ENCODE measurements around the gene UNC45A.

UNC45A gene

DNA sequence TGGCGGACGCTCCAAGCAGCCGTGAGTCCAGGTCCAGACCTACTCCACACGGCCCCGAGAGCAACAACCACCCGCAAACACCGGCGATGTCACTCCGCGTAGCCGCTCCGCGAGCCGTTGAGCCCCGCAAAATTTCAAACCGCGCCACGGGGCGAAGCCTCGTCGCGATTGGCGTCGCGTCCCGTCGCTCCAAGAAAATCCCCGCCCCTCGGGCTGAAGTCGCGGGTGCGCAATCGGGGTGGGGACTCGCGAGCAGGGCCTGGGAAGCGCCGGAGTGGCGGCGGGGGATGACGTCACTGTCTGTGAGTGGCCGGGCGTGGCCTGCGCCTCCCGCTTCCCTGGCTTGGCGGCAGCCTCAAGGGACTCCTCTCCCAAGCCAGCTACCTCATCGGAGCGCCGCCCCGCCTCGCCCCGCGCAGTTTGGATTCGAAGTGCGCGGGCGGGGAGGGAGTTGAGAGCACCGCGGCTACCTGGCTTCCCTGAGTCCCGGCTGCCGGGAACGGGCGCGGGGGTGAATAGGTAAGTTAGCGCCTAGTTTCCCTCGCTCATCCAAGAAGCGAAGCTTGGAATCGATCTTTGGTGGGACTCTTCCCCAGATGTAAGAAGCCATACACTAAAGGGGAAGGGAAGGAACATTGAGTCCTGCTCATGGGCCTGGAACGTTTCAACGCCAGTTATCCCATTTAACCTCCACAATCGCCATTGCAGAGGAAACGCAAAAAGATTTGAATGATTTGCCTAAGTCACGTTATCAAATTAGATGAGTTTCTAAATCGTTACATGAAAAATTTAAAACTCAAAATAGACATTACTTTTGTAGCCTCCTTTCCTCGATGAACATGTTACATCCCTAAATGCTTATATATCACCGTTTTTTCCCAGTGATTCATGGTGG is 59.6 kb downstream of the UNC45A start, which contains the start of gene PRC1:
PRC1 (minus strand) TSS at position 119 of the 895 bp plus-strand sequence; CDS start at position 1, 118 bp downstream.
- in situ Hi-C loops (cut with HindIII; ENCODE audit: low sequenced_read_pairs), result no loop called here

DNA sequence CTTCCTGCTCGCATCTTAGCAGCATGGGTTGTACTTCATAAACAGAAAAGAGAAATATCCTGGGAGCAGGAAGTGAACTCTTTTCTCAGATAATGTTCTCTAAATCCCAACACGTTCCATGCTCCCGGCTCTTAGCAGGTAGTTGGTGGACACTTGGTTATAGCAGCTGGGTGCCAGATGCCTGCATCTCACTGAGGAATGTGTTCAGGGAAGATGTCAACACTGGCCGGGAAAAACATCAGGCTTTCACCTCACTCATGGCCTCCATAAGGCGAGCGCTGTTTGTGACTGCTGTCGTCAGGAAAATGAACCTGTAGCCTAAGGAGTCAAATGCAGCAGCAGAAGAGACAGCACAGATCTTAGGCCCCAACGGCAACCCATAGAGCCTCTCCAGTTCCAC is 63.7 kb downstream of the UNC45A start:
- in situ Hi-C loops (cut with HindIII; ENCODE audit: low sequenced_read_pairs), result no loop called here

DNA sequence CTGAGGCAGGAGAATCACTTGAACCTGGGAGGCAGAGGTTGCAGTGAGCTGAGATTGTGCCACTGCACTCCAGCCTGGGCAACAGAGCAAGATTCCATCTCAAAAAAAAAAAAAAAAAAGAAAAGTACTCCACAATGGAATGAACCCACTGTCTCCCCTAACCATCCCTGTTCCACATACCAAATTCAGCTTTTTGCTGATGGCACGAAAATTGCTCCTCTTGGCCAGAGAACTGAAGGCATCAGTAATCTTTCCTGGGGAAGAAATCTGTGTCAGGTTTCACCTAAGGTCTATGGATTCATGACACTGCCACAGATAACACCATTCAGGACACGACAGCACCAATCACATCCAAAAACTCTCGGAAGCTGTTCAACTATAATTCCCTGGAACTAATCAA is 66.1 kb downstream of the UNC45A start:
- in situ Hi-C loops (cut with HindIII; ENCODE audit: low sequenced_read_pairs), result no loop called here

Measured in endothelial cell of hepatic sinusoid (primary cell).